IMR-90 (cell line): ENCODE results near the gene SDK1. TPM values are rescaled to one million over a fixed set of nuclear protein-coding genes. Genes with fewer than 3 reads are reported as not detected.

ENCODE experiments used
- ATAC-seq: fragments of 200-7000 bp; cut with Tn5 transposase; 2 replicates; pipeline ENCODE4 v1.9.1; 2020; ENCODE audit warnings: low read depth, mild to moderate bottlenecking, moderate library complexity
- BruUV-seq: library from RNA; stranded (reverse); fragments of 400-500 nt; replicated peaks from 2 replicates; lab custom pipeline; 2021; lab: Mats Ljungman, UMichigan
- CTCF ChIA-PET: fragments of 300-600 bp; formaldehyde crosslinking; extraction: SDS; loops from one replicate; lab custom pipeline; 2021; ENCODE audit warnings: antibody characterized with exemption; lab: Yijun Ruan, JAX
- POLR2A ChIA-PET: fragments of 300-600 bp; sonication (Branson Sonifier 250); formaldehyde crosslinking; loops from one replicate; lab custom pipeline; 2022; ENCODE audit warnings: antibody characterized with exemption; ENCODE audit not compliant: unreplicated experiment; lab: Charles Lee
- DNase-seq: peaks from one replicate; pipeline ENCODE4 v3.0.0; 2013
- H2AFZ ChIP-seq: replicated peaks from 2 replicates; pipeline ENCODE3; 2013; ENCODE audit warnings: low read length, mild to moderate bottlenecking; ENCODE audit not compliant: poor library complexity
- H2AK5ac ChIP-seq: 2 replicates; pipeline ENCODE4 v1.6.1; 2013; ENCODE audit warnings: low read depth, low read length, inconsistent platforms
- H2AK9ac ChIP-seq: replicated peaks from 2 replicates; pipeline ENCODE3; 2013; ENCODE audit warnings: mild to moderate bottlenecking, low read depth, low read length, moderate library complexity; ENCODE audit not compliant: poor library complexity
- H2BK120ac ChIP-seq: 2 replicates; pipeline ENCODE4 v1.6.1; 2013; ENCODE audit warnings: low read depth, low read length, inconsistent platforms
- H2BK15ac ChIP-seq: 3 replicates; pipeline ENCODE4 v1.6.1; 2013; ENCODE audit warnings: low read depth, low read length, inconsistent platforms
- H2BK20ac ChIP-seq: 2 replicates; pipeline ENCODE4 v1.6.1; 2013; ENCODE audit warnings: low read depth, mild to moderate bottlenecking, inconsistent platforms, low read length, moderate library complexity
- H2BK5ac ChIP-seq: 2 replicates; pipeline ENCODE4 v1.6.1; 2013; ENCODE audit warnings: mild to moderate bottlenecking, low read depth, low read length, inconsistent platforms; ENCODE audit not compliant: poor library complexity, severe bottlenecking
- H3K14ac ChIP-seq: replicated peaks from 2 replicates; pipeline ENCODE4 v1.6.1; 2013; ENCODE audit warnings: low read depth, low read length, inconsistent platforms
- H3K18ac ChIP-seq: 2 replicates; pipeline ENCODE4 v1.6.1; 2013; ENCODE audit warnings: low read depth, low read length, control low read depth
- H3K23ac ChIP-seq: 2 replicates; pipeline ENCODE4 v1.6.1; 2013; ENCODE audit warnings: low read depth, low read length, inconsistent platforms
- H3K27ac ChIP-seq: 2 replicates; pipeline ENCODE4 v1.5.1; 2013; ENCODE audit warnings: mild to moderate bottlenecking, control low read depth, low read length; ENCODE audit not compliant: insufficient read depth
- H3K27me3 ChIP-seq: 2 replicates; pipeline ENCODE4 v1.6.1; 2013; ENCODE audit warnings: low read length; ENCODE audit not compliant: control insufficient read depth, insufficient read depth
- H3K36me3 ChIP-seq: 2 replicates; pipeline ENCODE4 v1.6.1; 2013; ENCODE audit warnings: low read length, mixed read lengths; ENCODE audit not compliant: control insufficient read depth, insufficient read depth
- H3K4ac ChIP-seq: 2 replicates; pipeline ENCODE4 v1.6.1; 2013; ENCODE audit warnings: low read depth, low read length, inconsistent platforms
- H3K4me1 ChIP-seq: 2 replicates; pipeline ENCODE4 v1.6.1; 2013; ENCODE audit warnings: low read length, mixed read lengths; ENCODE audit not compliant: control insufficient read depth, insufficient read depth
- H3K4me2 ChIP-seq: 2 replicates; pipeline ENCODE4 v1.6.1; 2013; ENCODE audit warnings: low read depth, mild to moderate bottlenecking, control low read depth, low read length, moderate library complexity
- H3K4me3 ChIP-seq: 2 replicates; pipeline ENCODE4 v1.5.1; 2013; ENCODE audit warnings: low read depth, mild to moderate bottlenecking, control low read depth, low read length, moderate library complexity; ENCODE audit not compliant: insufficient read depth
- H3K56ac ChIP-seq: 2 replicates; pipeline ENCODE4 v1.6.1; 2013; ENCODE audit warnings: low read length, inconsistent platforms; ENCODE audit not compliant: insufficient read depth; ENCODE audit errors: extremely low read depth
- H3K79me1 ChIP-seq, 2 experiments: 2 replicates each; pipeline ENCODE4 v1.6.1; 2013; ENCODE audit warnings: low read length in 2 of 2, inconsistent platforms in 1 of 2, low read depth in 1 of 2
- H3K9ac ChIP-seq: 2 replicates; pipeline ENCODE4 v1.6.1; 2013; ENCODE audit warnings: low read depth, low read length, control low read depth
- H3K9me1 ChIP-seq: 2 replicates; pipeline ENCODE4 v1.6.1; 2013; ENCODE audit warnings: low read length, inconsistent platforms; ENCODE audit not compliant: insufficient read depth
- H3K9me3 ChIP-seq: 2 replicates; pipeline ENCODE4 v1.6.1; 2013; ENCODE audit warnings: low read length; ENCODE audit not compliant: control insufficient read depth, insufficient read depth
- H4K20me1 ChIP-seq: 2 replicates; pipeline ENCODE4 v1.6.1; 2013; ENCODE audit warnings: low read length, inconsistent platforms; ENCODE audit not compliant: insufficient read depth
- H4K5ac ChIP-seq: 2 replicates; pipeline ENCODE4 v1.6.1; 2013; ENCODE audit warnings: mild to moderate bottlenecking, low read depth, low read length, control low read depth
- H4K8ac ChIP-seq, 2 experiments: 2 replicates each; pipeline ENCODE4 v1.6.1; 2013; ENCODE audit warnings: low read depth in 2 of 2, low read length in 2 of 2, control low read depth in 1 of 2, inconsistent platforms in 1 of 2
- H4K91ac ChIP-seq: 2 replicates; pipeline ENCODE4 v1.6.1; 2013; ENCODE audit warnings: low read depth, low read length, inconsistent platforms; ENCODE audit not compliant: insufficient read depth
- BHLHE40 ChIP-seq: fragments of 150-350 bp; IDR thresholded peaks from 2 replicates; pipeline ENCODE4 v1.6.1; 2016; ENCODE audit warnings: mild to moderate bottlenecking, low read depth, low read length
- CEBPB ChIP-seq: IDR thresholded peaks from 2 replicates; pipeline ENCODE4 v1.6.1; 2012; ENCODE audit warnings: low read depth, low read length, improper control_type of control experiment
- CHD1 ChIP-seq: IDR thresholded peaks from 2 replicates; pipeline ENCODE4 v1.6.1; 2012; ENCODE audit warnings: low read depth, low read length, improper control_type of control experiment
- FOS ChIP-seq: fragments of 150-350 bp; IDR thresholded peaks from 2 replicates; pipeline ENCODE4 v1.6.1; 2016; ENCODE audit warnings: low read depth, low read length
- MAFK ChIP-seq: IDR thresholded peaks from 2 replicates; pipeline ENCODE4 v1.6.1; 2012; ENCODE audit warnings: low read depth, low read length, improper control_type of control experiment
- MAZ ChIP-seq: IDR thresholded peaks from 2 replicates; pipeline ENCODE4 v1.6.1; 2012; ENCODE audit warnings: low read depth, mild to moderate bottlenecking, low read length, improper control_type of control experiment, moderate library complexity, borderline replicate concordance
- MXI1 ChIP-seq: IDR thresholded peaks from 2 replicates; pipeline ENCODE4 v1.6.1; 2012; ENCODE audit warnings: low read depth, mild to moderate bottlenecking, low read length, moderate library complexity, borderline replicate concordance
- NFE2L2 ChIP-seq: fragments of 150-350 bp; IDR thresholded peaks from 2 replicates; pipeline ENCODE4 v1.6.1; 2016; ENCODE audit warnings: low read depth, mild to moderate bottlenecking, low read length
- POLR2A ChIP-seq: IDR thresholded peaks from 2 replicates; pipeline ENCODE4 v1.6.1; 2012; ENCODE audit warnings: mild to moderate bottlenecking, low read depth, low read length
- RAD21 ChIP-seq: IDR thresholded peaks from 2 replicates; pipeline ENCODE4 v1.6.1; 2012; ENCODE audit warnings: low read length, improper control_type of control experiment
- RCOR1 ChIP-seq: IDR thresholded peaks from 2 replicates; pipeline ENCODE4 v1.6.1; 2012; ENCODE audit warnings: mild to moderate bottlenecking, low read length, improper control_type of control experiment; ENCODE audit not compliant: insufficient replicate concordance
- RFX5 ChIP-seq: IDR thresholded peaks from 2 replicates; pipeline ENCODE4 v1.8.0; 2012; ENCODE audit warnings: low read depth, mild to moderate bottlenecking, low read length, moderate library complexity
- SMC3 ChIP-seq: fragments of 150-350 bp; IDR thresholded peaks from 2 replicates; pipeline ENCODE4 v1.6.1; 2016; ENCODE audit warnings: low read depth, mild to moderate bottlenecking, antibody characterized with exemption, low read length, moderate library complexity
- WGBS, 2 experiments: methylation state at CpG; one replicate each; pipeline versions ENCODE4 v1.1.5 to v1.1.7; 2013; ENCODE audit warnings: missing lambda C conversion rate in 2 of 2; ENCODE audit not compliant: insufficient read length in 1 of 2; ENCODE audit errors: extremely low coverage in 2 of 2; 5-methylcytosine and 5-hydroxymethylcytosine counted together
- dilution Hi-C: fragments of 300-500 bp; cut with HindIII; formaldehyde crosslinking; loops from one replicate; pipeline ENCODE4 v1.14.3; 2018; ENCODE audit warnings: low sequenced_read_pairs; ENCODE audit not compliant: unreplicated experiment
- in situ Hi-C: fragments of 300-500 bp; cut with MboI; formaldehyde crosslinking; loops from 3 replicates; pipeline ENCODE4 v1.14.3; 2019; ENCODE audit warnings: low sequenced_read_pairs, inconsistent platforms, mixed read lengths
- intact Hi-C: fragments of 100-400 bp; cut with micrococcal nuclease; formaldehyde crosslinking; loops from 2 replicates; pipeline ENCODE4 v1.10.0; 2022
- polyA plus RNA-seq, 3 experiments: library from polyadenylated mRNA; depleted of rRNA; stranded (reverse); fragments of >200 nt; gene quantifications; 2 replicates each; pipeline ENCODE4 v1.2.3, GENCODE V29; 2012; ENCODE audit warnings: low replicate concordance in 1 of 3
- total RNA-seq: library from RNA; depleted of rRNA; stranded (reverse); fragments of >200 nt; gene quantifications from 2 replicates; pipeline ENCODE4 v1.2.3, GENCODE V29; 2012
- TF ChIP-seq, protein P1 (sequence below): conservative IDR thresholded peaks from 2 replicates; pipeline ENCODE4 v1.5.1; 2012; ENCODE audit warnings: mild to moderate bottlenecking, low read depth, low read length, improper control_type of control experiment
- TF ChIP-seq, protein P2 (sequence below): fragments of 150-350 bp; IDR thresholded peaks from 2 replicates; pipeline ENCODE4 v1.6.1; 2017; ENCODE audit warnings: mild to moderate bottlenecking, antibody characterized with exemption, low read length, low read depth
- TF ChIP-seq, protein P3 (sequence below): fragments of 150-350 bp; IDR thresholded peaks from 2 replicates; pipeline ENCODE4 v1.6.1; 2016; ENCODE audit warnings: low read depth, mild to moderate bottlenecking, low read length, moderate library complexity, borderline replicate concordance

SDK1 gene
- total and polyA plus RNA-seq, 2 of the 4 experiments (the other 2 are of a cell fraction), result 1.5 to 1.6 TPM

DNA sequence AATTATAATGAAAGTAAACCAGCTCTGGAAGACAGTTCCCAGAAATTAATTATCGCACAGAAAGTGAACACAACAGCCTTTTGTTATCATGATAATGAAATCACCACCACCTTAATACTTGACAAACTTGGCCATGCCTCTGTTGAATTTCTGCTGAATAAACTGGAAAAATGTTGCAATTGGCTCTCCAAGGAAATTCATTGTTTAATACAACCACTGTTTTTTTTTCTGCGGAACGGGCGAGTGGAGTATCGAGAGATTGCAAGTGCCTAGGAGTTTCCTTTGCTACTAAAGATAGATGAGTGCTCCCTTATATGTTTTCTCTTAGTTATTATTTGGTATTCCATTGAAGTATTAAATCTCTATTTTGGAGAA lies 657.0 kb downstream of the SDK1 start:
- no peak overlapping the region for H3K27ac ChIP-seq
- no CpG with 5 or more reads among the region's 5 CpGs for WGBS, 2 experiments
- no peak overlapping the region for H2BK15ac ChIP-seq
- ChIA-PET POLR2A (no interaction called here), CTCF (no interaction called here)
- H2AK9ac ChIP-seq, result no peak overlapping the region
- no peak overlapping the region for H2AK5ac ChIP-seq
- no peak overlapping the region for H4K91ac ChIP-seq
- H3K23ac ChIP-seq, result no peak overlapping the region
- H3K14ac ChIP-seq, result no peak overlapping the region
- in situ Hi-C loops, result no loop called here
- H3K4me3 ChIP-seq, result no peak overlapping the region
- no peak overlapping the region for H4K5ac ChIP-seq
- H3K27me3 ChIP-seq, result no peaks in the 10 kb centered on the region
- TF ChIP-seq SMC3 (no peak), CHD1 (no peak), MXI1 (no peak), NFE2L2 (no peak), RCOR1 (no peak), MAZ (no peak), RAD21 (no peak), BHLHE40 (no peak), CEBPB (no peak), RFX5 (no peak), POLR2A (no peak), MAFK (no peak), FOS (no peak)
- TF ChIP-seq, protein P1, sequence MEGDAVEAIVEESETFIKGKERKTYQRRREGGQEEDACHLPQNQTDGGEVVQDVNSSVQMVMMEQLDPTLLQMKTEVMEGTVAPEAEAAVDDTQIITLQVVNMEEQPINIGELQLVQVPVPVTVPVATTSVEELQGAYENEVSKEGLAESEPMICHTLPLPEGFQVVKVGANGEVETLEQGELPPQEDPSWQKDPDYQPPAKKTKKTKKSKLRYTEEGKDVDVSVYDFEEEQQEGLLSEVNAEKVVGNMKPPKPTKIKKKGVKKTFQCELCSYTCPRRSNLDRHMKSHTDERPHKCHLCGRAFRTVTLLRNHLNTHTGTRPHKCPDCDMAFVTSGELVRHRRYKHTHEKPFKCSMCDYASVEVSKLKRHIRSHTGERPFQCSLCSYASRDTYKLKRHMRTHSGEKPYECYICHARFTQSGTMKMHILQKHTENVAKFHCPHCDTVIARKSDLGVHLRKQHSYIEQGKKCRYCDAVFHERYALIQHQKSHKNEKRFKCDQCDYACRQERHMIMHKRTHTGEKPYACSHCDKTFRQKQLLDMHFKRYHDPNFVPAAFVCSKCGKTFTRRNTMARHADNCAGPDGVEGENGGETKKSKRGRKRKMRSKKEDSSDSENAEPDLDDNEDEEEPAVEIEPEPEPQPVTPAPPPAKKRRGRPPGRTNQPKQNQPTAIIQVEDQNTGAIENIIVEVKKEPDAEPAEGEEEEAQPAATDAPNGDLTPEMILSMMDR, result no peak
- TF ChIP-seq, protein P2, sequence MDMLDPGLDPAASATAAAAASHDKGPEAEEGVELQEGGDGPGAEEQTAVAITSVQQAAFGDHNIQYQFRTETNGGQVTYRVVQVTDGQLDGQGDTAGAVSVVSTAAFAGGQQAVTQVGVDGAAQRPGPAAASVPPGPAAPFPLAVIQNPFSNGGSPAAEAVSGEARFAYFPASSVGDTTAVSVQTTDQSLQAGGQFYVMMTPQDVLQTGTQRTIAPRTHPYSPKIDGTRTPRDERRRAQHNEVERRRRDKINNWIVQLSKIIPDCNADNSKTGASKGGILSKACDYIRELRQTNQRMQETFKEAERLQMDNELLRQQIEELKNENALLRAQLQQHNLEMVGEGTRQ, result no peak
- TF ChIP-seq, protein P3, sequence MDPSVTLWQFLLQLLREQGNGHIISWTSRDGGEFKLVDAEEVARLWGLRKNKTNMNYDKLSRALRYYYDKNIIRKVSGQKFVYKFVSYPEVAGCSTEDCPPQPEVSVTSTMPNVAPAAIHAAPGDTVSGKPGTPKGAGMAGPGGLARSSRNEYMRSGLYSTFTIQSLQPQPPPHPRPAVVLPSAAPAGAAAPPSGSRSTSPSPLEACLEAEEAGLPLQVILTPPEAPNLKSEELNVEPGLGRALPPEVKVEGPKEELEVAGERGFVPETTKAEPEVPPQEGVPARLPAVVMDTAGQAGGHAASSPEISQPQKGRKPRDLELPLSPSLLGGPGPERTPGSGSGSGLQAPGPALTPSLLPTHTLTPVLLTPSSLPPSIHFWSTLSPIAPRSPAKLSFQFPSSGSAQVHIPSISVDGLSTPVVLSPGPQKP, result no peak
- H3K9me3 ChIP-seq, result no peaks in the 10 kb centered on the region; the same call in 1 of the 2 replicates
- no peak overlapping the region for H2AFZ ChIP-seq
- H3K36me3 ChIP-seq, result no peaks in the 10 kb centered on the region
- no peaks in the 10 kb centered on the region for H4K20me1 ChIP-seq
- dilution Hi-C loops, result no loop called here
- DNase-seq (no peak), ATAC-seq (no peak)
- intact Hi-C loops, result no loop called here
- no peak overlapping the region for H3K56ac ChIP-seq
- H2BK20ac ChIP-seq, result no peak overlapping the region
- no peak overlapping the region for H4K8ac ChIP-seq
- peaks cover 4% of the 10 kb centered on the region; the same call in 1 of the 2 replicates for H3K4me1 ChIP-seq
- no peak overlapping the region for H3K4me2 ChIP-seq
- H2BK5ac ChIP-seq, result no peak overlapping the region
- no peaks in the 10 kb centered on the region for H3K79me1 ChIP-seq
- no peak overlapping the region for H3K18ac ChIP-seq
- no TSS peak for BruUV-seq
- no peak overlapping the region for H3K4ac ChIP-seq
- no peak overlapping the region for H2BK120ac ChIP-seq
- no peak overlapping the region for H3K9ac ChIP-seq
- H3K9me1 ChIP-seq, result no peaks in the 10 kb centered on the region
